Hepatocyte (in vitro differentiated cells): Measurements from ENCODE around the gene AQP12B. TPM values are rescaled to one million over a fixed set of nuclear protein-coding genes. Genes with fewer than 3 reads are reported as not detected.
"Not testable (repeated sequence)": the region's sequence is repeated elsewhere in the genome, so short reads cannot be mapped to it uniquely, and the experiment has no call there.

ENCODE experiments used
- DNase-seq: peaks from one replicate; pipeline ENCODE4 v3.0.0-alpha.2; 2016; ENCODE audit warnings: low spot score
- H2AFZ ChIP-seq: fragments of 200-600 bp; sonication (generic); 2 replicates; pipeline ENCODE4 v1.6.0; 2016; ENCODE audit warnings: antibody characterized with exemption, mild to moderate bottlenecking
- H3K27ac ChIP-seq: fragments of 200-600 bp; sonication (generic); 2 replicates; pipeline ENCODE4 v1.5.1; 2016; ENCODE audit warnings: mild to moderate bottlenecking
- H3K27me3 ChIP-seq: fragments of 200-600 bp; sonication (generic); 2 replicates; pipeline ENCODE4 v1.6.1; 2016
- H3K36me3 ChIP-seq: fragments of 200-600 bp; sonication (generic); replicated peaks from 2 replicates; pipeline ENCODE4 v1.5.1; 2016; ENCODE audit warnings: low read depth; ENCODE audit not compliant: insufficient read depth
- H3K4me1 ChIP-seq: fragments of 200-600 bp; sonication (generic); 2 replicates; pipeline ENCODE4 v1.5.1; 2016; ENCODE audit warnings: mild to moderate bottlenecking, moderate library complexity; ENCODE audit not compliant: insufficient read depth
- H3K4me2 ChIP-seq: fragments of 200-600 bp; sonication (generic); 2 replicates; pipeline ENCODE4 v1.6.0; 2016
- H3K4me3 ChIP-seq: fragments of 200-600 bp; sonication (generic); 2 replicates; pipeline ENCODE4 v1.5.1; 2016; ENCODE audit warnings: mild to moderate bottlenecking
- H3K79me2 ChIP-seq: fragments of 200-600 bp; sonication (generic); 2 replicates; pipeline ENCODE4 v1.6.0; 2017; ENCODE audit warnings: mild to moderate bottlenecking
- H3K9me2 ChIP-seq: fragments of 200-600 bp; sonication (generic); replicated peaks from 2 replicates; pipeline ENCODE4 v1.6.0; 2017; ENCODE audit warnings: mild to moderate bottlenecking; ENCODE audit not compliant: insufficient read depth
- H3K9me3 ChIP-seq: fragments of 200-600 bp; sonication (generic); 2 replicates; pipeline ENCODE4 v1.5.1; 2016; ENCODE audit warnings: low read depth, mild to moderate bottlenecking
- H4K20me1 ChIP-seq: fragments of 200-600 bp; sonication (generic); 2 replicates; pipeline ENCODE4 v1.6.0; 2016; ENCODE audit warnings: mild to moderate bottlenecking; ENCODE audit not compliant: insufficient read depth, poor library complexity, severe bottlenecking
- EZH2 ChIP-seq: fragments of 200-600 bp; sonication (generic); IDR thresholded peaks from 2 replicates; pipeline ENCODE4 v1.6.1; 2016; ENCODE audit warnings: antibody characterized with exemption, mild to moderate bottlenecking, borderline replicate concordance
- EZH2phosphoT487 ChIP-seq: fragments of 200-600 bp; sonication (generic); IDR thresholded peaks from one replicate; pipeline ENCODE4 v1.6.1; 2018; ENCODE audit warnings: antibody characterized with exemption, mild to moderate bottlenecking, low read depth, moderate library complexity; ENCODE audit not compliant: unreplicated experiment, severe bottlenecking
- WGBS: methylation state at CpG from one replicate; pipeline ENCODE4 v1.1.6; 2016; ENCODE audit warnings: low lambda C conversion rate; ENCODE audit errors: missing lambda C conversion rate; 5-methylcytosine and 5-hydroxymethylcytosine counted together
- polyA plus RNA-seq: library from polyadenylated mRNA; unstranded; fragments of >200 nt; fragmentation: Nextera tagmentation; extraction: Ambion mirVana; gene quantifications from 2 replicates; pipeline ENCODE4 v1.2.1, GENCODE V29; 2016
- total RNA-seq: library from RNA; depleted of rRNA; stranded (reverse); fragments of >200 nt; gene quantifications from 2 replicates; pipeline ENCODE4 v1.2.3, GENCODE V29; 2014
- TF ChIP-seq, protein P1 (sequence below): fragments of 200-600 bp; sonication (generic); IDR thresholded peaks from 2 replicates; pipeline ENCODE4 v1.5.1; 2016; ENCODE audit warnings: antibody characterized with exemption, mild to moderate bottlenecking; ENCODE audit not compliant: poor library complexity

AQP12B gene
- total and polyA plus RNA-seq, 2 experiments from 2014 or later: 0.53 TPM; not detected in 1

DNA sequence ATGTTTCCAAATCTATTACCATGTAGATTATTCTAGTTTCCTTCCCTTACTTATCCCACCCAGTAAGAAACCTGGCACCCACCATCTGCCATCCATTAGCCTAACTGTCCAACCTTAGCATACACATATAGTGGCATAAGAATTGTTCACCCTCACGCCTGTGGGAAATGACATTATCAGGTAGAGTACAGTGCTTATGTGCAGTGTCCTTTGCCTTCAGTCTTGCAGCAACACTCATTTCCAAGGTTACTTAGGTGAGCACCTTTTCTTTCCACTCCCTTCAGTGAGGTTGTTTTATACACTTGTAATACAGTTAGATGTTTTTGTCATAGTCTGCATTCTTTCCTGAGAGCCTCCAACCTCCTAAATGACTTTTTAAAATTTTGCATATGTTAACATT, 18.1 kb downstream of the AQP12B start:
- H3K9me3 ChIP-seq: no peaks in the 10 kb centered on the region
- H3K27ac ChIP-seq: no peak overlapping the region
- H3K4me3 ChIP-seq: no peak overlapping the region
- no peak for TF ChIP-seq EZH2
- TF ChIP-seq, protein P1, sequence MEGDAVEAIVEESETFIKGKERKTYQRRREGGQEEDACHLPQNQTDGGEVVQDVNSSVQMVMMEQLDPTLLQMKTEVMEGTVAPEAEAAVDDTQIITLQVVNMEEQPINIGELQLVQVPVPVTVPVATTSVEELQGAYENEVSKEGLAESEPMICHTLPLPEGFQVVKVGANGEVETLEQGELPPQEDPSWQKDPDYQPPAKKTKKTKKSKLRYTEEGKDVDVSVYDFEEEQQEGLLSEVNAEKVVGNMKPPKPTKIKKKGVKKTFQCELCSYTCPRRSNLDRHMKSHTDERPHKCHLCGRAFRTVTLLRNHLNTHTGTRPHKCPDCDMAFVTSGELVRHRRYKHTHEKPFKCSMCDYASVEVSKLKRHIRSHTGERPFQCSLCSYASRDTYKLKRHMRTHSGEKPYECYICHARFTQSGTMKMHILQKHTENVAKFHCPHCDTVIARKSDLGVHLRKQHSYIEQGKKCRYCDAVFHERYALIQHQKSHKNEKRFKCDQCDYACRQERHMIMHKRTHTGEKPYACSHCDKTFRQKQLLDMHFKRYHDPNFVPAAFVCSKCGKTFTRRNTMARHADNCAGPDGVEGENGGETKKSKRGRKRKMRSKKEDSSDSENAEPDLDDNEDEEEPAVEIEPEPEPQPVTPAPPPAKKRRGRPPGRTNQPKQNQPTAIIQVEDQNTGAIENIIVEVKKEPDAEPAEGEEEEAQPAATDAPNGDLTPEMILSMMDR: no peak
- no peaks in the 10 kb centered on the region for H3K36me3 ChIP-seq
- no peak for DNase-seq
- no peaks in the 10 kb centered on the region for H3K4me1 ChIP-seq
- H3K9me2 ChIP-seq: no peaks in the 10 kb centered on the region
- no peak overlapping the region for H3K4me2 ChIP-seq
- H3K27me3 ChIP-seq: peaks cover 8% of the 10 kb centered on the region
- H4K20me1 ChIP-seq: no peaks in the 10 kb centered on the region
- 85% methylated on average over 1 of the region's 1 CpG for WGBS
- H2AFZ ChIP-seq: no peak overlapping the region
- H3K79me2 ChIP-seq: no peaks in the 10 kb centered on the region

DNA sequence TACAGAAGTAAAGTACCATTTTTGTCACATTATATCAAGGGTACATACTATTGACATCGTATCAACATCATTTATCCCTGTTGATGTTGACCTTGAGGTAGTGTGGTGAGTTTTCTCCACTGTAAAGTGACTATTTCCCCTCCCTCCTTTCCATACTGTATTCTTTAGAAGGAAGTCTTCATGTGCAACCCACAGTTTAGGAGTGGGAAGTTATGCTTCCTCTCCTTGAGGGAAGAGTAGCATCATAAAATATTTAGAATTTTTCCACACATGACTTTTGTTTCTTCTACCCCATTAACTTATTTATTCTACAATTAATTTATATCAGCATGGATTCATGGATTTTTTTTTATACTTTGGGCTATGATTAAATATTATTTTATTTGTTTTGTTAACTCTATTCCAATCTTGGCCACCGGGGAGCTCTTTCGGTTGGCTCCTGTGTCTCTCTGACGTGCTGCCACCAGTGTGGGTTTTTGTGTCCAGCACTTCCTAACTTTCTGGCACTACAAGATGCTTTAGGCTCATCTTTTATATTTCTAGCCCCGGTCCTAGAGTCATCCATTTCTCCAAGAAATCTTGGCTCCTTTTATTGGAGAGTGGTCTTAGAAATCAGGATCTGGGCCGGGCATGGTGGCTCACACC, 19.0 kb downstream of the AQP12B start:
- Histone ChIP-seq H3K9me3 (no peaks in the 10 kb centered on the region), H2AFZ (no peak overlapping the region), H3K27me3 (peaks cover 14% of the 10 kb centered on the region), H3K4me2 (no peak overlapping the region), H3K9me2 (no peaks in the 10 kb centered on the region), H3K36me3 (no peaks in the 10 kb centered on the region), H3K79me2 (no peaks in the 10 kb centered on the region), H3K27ac (no peak overlapping the region), H4K20me1 (no peaks in the 10 kb centered on the region), H3K4me1 (no peaks in the 10 kb centered on the region), H3K4me3 (no peak overlapping the region)
- WGBS: 76% methylated on average over 6 of the region's 6 CpGs
- no peak for DNase-seq
- TF ChIP-seq, protein P1: no peak
- TF ChIP-seq EZH2 (no peak), EZH2phosphoT487 (no peak)

DNA sequence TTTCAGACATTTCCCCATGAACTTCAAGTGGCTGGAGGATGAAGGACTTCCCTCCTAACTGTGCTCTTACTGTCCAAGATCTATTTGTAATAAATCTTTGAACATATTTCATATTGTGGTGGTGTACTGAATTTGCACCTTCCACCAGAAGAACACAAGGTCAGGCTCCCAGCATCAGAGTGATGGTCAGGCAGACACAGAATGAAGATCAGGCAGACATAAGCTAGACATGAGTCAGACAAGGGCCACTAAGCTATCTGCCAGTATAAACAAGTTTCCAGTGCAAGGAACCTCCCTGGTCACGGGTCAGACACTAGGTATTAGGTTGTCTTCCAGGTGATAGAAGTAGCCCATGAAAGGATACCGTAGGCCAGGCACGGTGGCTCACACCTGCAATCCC, 20.0 kb downstream of the AQP12B start:
- Histone ChIP-seq H3K9me3 (no peaks in the 10 kb centered on the region), H4K20me1 (no peaks in the 10 kb centered on the region), H3K4me1 (no peaks in the 10 kb centered on the region), H3K4me2 (no peak overlapping the region), H3K36me3 (no peaks in the 10 kb centered on the region), H3K27me3 (peaks cover 11% of the 10 kb centered on the region), H3K9me2 (no peaks in the 10 kb centered on the region), H3K27ac (no peak overlapping the region), H2AFZ (no peak overlapping the region), H3K79me2 (no peaks in the 10 kb centered on the region), H3K4me3 (no peak overlapping the region)
- TF ChIP-seq EZH2phosphoT487 (no peak), EZH2 (no peak)
- TF ChIP-seq, protein P1: no peak
- 83% methylated on average over 3 of the region's 3 CpGs for WGBS
- DNase-seq: no peak

DNA sequence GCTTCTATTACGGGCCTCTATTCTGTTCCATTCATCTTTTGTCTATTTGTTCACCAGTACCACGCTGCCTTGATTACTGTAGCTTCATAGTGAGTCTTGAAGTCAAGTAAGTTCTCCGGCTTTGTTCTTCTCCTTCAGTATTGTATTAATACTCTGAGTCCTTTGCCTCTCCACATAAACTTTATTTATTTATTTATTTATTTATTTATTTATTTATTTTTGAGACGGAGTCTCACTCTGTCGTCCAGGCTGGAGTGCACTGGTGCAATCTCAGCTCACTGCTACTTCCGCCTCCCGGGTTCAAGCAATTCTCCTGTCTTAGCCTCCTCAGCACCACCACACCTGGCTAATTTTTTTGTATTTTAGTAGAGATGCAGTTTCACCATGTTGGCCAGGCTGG, 22.8 kb downstream of the AQP12B start:
- not testable (repeated sequence) for DNase-seq, H4K20me1 ChIP-seq, H3K4me3 ChIP-seq, H3K27ac ChIP-seq, H3K4me1 ChIP-seq, H2AFZ ChIP-seq, H3K79me2 ChIP-seq, H3K9me2 ChIP-seq, H3K36me3 ChIP-seq, H3K9me3 ChIP-seq, H3K4me2 ChIP-seq
- WGBS: 89% methylated on average over 7 of the region's 7 CpGs
- peaks cover 29% of the 10 kb centered on the region for H3K27me3 ChIP-seq
